Ascending aorta (tissue), 2 donors: ENCODE results near the gene CATSPERE. TPM values are rescaled to one million over a fixed set of nuclear protein-coding genes. Genes with fewer than 3 reads are reported as not detected.
"Not testable (repeated sequence)": the region's sequence is repeated elsewhere in the genome, so short reads cannot be mapped to it uniquely, and the experiment has no call there.

Source experiments
- DNase-seq, 2 donors: peaks; one replicate each; pipeline ENCODE4 v3.0.0-alpha.2; 2019; ENCODE audit warnings: low spot score in 2 of 2
- H3K27ac ChIP-seq, 2 donors: fragments of 200-600 bp; sonication (generic); one replicate each; pipeline ENCODE4 v1.5.1; 2016 to 2017; ENCODE audit warnings: mild to moderate bottlenecking in 1 of 2
- H3K27me3 ChIP-seq: fragments of 200-600 bp; sonication (generic); one replicate; pipeline ENCODE4 v1.5.1; 2017
- H3K36me3 ChIP-seq, 2 donors: fragments of 200-600 bp; sonication (generic); one replicate each; pipeline ENCODE4 v1.5.1; 2016
- H3K4me1 ChIP-seq, 2 donors: fragments of 200-600 bp; sonication (generic); one replicate each; pipeline ENCODE4 v1.5.1; 2016 to 2017; ENCODE audit warnings: mild to moderate bottlenecking in 1 of 2
- H3K4me3 ChIP-seq, 2 donors: fragments of 200-600 bp; sonication (generic); one replicate each; pipeline ENCODE4 v1.5.1; 2016 to 2017; ENCODE audit warnings: mild to moderate bottlenecking in 1 of 2
- H3K9me3 ChIP-seq, 2 donors: fragments of 200-600 bp; sonication (generic); one replicate each; pipeline ENCODE4 v1.5.1; 2016
- intact Hi-C: fragments of 100-400 bp; cut with DNase I; formaldehyde crosslinking; loops from one replicate; pipeline ENCODE4 v1.15.1; 2023
- total RNA-seq: library from RNA; depleted of rRNA; stranded (reverse); fragments of >200 nt; gene quantifications from one replicate; pipeline ENCODE4 v1.1.0, GENCODE V29; 2016
- TF ChIP-seq, protein P1 (sequence below), 3 experiments: fragments of 200-600 bp in 2 of 3; fragments of 450-650 bp in 1 of 3; sonication (generic) in 2 of 3; IDR thresholded peaks; one replicate each; pipeline ENCODE4 v1.5.1; 2016 to 2019; ENCODE audit warnings: antibody characterized with exemption in 3 of 3, mild to moderate bottlenecking in 1 of 3, moderate library complexity in 1 of 3

The CATSPERE gene
- total RNA-seq, 1 donor from 2014 or later, result not detected

DNA sequence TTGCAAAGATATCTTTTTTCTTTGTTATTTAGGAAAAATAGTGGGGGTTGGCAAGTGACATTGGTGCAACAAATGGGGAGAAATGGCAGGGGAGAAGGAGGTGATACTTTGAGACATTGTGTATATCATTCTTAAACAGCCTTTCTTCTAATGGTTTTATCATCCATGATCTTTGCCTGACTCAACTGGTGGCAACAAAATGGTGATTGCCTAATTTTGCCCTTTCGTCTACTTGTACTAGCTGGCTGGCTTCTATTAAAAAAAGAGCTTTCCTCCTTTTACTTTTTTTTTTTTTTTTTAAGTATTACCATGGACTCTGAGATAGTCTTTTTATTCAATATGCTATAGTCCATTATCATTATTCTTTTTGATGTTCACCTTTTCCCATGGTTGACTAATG, 219.6 kb downstream of the CATSPERE start:
- H3K9me3 ChIP-seq, result no peaks in the 10 kb centered on the region
- intact Hi-C loops, result no loop called here

DNA sequence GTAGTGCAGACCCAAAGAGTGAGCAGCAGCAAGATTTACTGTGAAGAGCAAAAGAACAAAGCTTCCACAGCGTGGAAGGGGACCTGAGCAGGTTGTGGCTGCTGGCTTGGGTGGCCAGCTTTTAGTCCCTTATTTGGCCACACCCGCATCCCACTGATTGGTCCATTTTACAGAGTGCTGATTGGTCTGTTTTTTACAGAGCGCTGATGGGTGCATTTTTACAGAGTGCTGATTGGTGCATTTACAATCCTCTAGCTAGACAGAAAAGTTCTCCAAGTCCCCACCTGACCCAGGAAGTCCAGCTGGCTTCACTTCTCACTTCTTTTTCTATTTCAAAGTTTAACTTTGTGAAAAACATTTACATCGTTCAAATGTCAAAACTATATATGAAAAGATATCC, 221.0 kb downstream of the CATSPERE start:
- H3K4me3 ChIP-seq, H3K27ac ChIP-seq, H3K36me3 ChIP-seq, DNase-seq, intact Hi-C loops, H3K27me3 ChIP-seq, H3K9me3 ChIP-seq: not testable (repeated sequence)
- H3K4me1 ChIP-seq, result peaks cover 0 to 14% of the 10 kb centered on the region in 2 donors

More for the DNA sequence above, 219.6 kb downstream of the CATSPERE start:
- no peaks in the 10 kb centered on the region for H3K27me3 ChIP-seq
- H3K36me3 ChIP-seq, result no peaks in the 10 kb centered on the region
- TF ChIP-seq, protein P1, sequence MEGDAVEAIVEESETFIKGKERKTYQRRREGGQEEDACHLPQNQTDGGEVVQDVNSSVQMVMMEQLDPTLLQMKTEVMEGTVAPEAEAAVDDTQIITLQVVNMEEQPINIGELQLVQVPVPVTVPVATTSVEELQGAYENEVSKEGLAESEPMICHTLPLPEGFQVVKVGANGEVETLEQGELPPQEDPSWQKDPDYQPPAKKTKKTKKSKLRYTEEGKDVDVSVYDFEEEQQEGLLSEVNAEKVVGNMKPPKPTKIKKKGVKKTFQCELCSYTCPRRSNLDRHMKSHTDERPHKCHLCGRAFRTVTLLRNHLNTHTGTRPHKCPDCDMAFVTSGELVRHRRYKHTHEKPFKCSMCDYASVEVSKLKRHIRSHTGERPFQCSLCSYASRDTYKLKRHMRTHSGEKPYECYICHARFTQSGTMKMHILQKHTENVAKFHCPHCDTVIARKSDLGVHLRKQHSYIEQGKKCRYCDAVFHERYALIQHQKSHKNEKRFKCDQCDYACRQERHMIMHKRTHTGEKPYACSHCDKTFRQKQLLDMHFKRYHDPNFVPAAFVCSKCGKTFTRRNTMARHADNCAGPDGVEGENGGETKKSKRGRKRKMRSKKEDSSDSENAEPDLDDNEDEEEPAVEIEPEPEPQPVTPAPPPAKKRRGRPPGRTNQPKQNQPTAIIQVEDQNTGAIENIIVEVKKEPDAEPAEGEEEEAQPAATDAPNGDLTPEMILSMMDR (IDR thresholded peaks at IDR 0.05), result no peak
- peaks cover 0 to 14% of the 10 kb centered on the region in 2 donors for H3K4me1 ChIP-seq
- no peak overlapping the region for H3K27ac ChIP-seq
- no peak overlapping the region for H3K4me3 ChIP-seq
- DNase-seq, result no peak

Other genes starting within 250 kb of the CATSPERE start
- 38.3 TPM for gene ADSS2, start 9.4 kb upstream of the CATSPERE start, total RNA-seq
- gene DESI2, start 191.9 kb downstream of the CATSPERE start, total RNA-seq, result 24.2 TPM